GM20431 (cell line): Measurements from ENCODE around the gene MIS18BP1.
"Not testable (repeated sequence)": the region's sequence is repeated elsewhere in the genome, so short reads cannot be mapped to it uniquely, and the experiment has no call there.

Source experiments
- in situ Hi-C: fragments of 300-500 bp; cut with MseI, MboI; formaldehyde crosslinking; loops from one replicate; pipeline ENCODE4 v1.15.0; 2020; ENCODE audit warnings: low sequenced_read_pairs; ENCODE audit not compliant: unreplicated experiment

The MIS18BP1 gene

GRCh38 chr14:45249856-45250575, 3.0 kb downstream of the MIS18BP1 start:
- in situ Hi-C loops, result loop anchor here (25.0 kb wide), 1 partner anchor 338 kb away; no protein-coding TSS in a partner anchor

DNA sequence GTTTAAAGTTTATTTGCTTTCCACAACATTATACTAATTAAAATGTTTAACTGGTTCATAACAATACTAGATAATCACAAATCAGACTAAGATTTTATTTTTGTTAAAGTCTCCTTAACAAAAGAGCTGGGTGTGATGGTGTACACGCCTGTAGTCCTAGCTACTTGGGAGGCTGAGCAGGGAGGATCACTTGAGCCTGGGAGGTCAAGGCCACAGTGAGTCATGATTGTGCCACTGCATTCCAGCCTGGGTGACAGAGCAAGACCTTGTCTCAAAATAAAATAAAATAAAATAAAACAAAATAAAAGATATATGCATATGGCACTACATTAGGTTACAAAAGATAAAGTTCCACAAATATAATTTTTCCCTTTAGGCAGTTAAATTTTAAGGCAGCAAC, 5.6 kb downstream of the MIS18BP1 start:
- in situ Hi-C loops, result no loop called here

GRCh38 chr14:45246691-45247090, 6.3 kb downstream of the MIS18BP1 start:
- in situ Hi-C loops, result no loop called here

GRCh38 chr14:45246151-45246550, 6.9 kb downstream of the MIS18BP1 start:
- in situ Hi-C loops, result no loop called here

DNA sequence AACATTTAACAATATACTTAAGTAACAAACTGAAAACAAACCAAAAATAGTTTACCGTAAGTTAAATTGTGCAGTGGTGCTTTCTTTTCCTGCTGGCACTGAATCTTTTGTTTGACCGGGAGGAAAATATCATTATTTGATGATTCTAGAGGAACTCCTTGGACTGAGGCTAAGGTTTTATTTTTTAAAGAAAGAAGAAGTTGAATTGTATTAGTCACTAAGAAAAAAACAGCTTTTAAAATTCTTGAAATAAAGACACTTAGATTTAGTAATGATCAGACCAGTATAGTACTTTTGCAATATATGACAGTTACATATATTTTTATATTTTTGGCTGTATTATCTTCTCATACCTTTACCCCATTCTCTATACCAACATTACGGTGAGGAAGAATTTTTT, 10.3 kb downstream of the MIS18BP1 start:
- in situ Hi-C loops, result no loop called here

GRCh38 chr14:45238988-45239387, 14.0 kb downstream of the MIS18BP1 start:
- in situ Hi-C loops, result no loop called here

- in situ Hi-C loops, result no loop called here
These were observed 25.4 kb downstream of the MIS18BP1 start for GRCh38 chr14:45227566-45227965.

GRCh38 chr14:45222485-45223262, 30.3 kb downstream of the MIS18BP1 start:
- in situ Hi-C loops, result no loop called here

- in situ Hi-C loops, result not testable (repeated sequence)
These were observed 38.7 kb downstream of the MIS18BP1 start for GRCh38 chr14:45214341-45214740.

- in situ Hi-C loops, result not testable (repeated sequence)
These were observed 39.3 kb downstream of the MIS18BP1 start for GRCh38 chr14:45213716-45214115.

DNA sequence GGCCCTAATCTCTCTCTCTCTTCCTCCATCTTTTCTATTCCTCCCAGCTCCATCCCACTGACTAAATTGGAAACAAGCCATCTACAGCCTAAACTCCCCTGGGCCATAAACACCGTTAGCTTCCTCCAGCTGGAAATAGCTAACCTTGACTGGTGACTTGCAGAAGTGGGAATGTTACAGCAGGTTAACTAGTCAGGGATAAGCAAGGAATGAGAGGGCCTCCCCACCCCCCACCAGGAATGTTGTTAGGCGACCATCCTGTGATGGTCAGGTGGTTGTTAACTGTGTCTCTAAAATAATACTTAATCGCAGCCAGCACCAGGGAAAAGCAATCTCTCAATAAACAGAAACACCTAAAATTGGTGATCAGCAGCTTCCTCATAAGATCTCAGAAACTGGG, 40.8 kb downstream of the MIS18BP1 start:
- in situ Hi-C loops, result no loop called here

GRCh38 chr14:45211295-45211694, 41.7 kb downstream of the MIS18BP1 start:
- in situ Hi-C loops, result no loop called here

DNA sequence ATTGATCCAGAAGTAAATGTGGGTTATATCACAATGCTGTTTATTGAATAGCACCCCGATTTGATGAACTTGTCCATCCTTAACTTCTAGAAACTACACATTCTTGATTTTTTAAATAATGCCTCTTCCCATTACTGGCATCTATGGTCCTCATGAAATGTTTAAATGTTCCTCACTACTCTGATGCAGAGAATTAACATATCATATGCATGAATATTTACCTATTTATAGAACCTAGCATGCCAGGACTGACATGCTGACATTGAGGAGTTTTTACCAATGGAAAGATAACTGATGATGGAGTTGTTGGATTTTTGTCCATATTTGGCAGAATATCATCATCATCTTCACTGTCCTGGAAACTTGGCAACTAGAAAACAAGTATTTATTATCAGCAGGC, 42.8 kb downstream of the MIS18BP1 start:
- in situ Hi-C loops, result no loop called here

GRCh38 chr14:45204241-45204640, 48.8 kb downstream of the MIS18BP1 start:
- in situ Hi-C loops, result no loop called here

DNA sequence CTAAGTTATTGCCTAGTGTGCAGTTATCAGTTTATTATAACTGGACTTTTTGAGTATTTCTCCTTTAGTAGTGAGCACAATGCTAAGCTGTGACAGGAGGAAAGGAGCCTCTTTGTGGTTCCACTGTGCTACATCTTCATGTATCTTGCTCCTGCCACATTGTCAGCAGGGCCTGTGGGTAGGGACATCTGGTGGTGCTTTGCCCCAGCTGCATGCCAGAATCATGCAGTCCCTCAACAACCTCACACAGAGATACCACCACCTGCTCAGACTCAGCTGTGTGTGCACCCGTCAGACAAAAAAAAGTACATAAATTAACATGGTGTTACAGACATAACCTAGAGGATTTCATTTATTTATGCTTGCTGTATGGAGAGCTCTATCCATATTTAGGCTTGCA, 51.1 kb downstream of the MIS18BP1 start:
- in situ Hi-C loops, result no loop called here

DNA sequence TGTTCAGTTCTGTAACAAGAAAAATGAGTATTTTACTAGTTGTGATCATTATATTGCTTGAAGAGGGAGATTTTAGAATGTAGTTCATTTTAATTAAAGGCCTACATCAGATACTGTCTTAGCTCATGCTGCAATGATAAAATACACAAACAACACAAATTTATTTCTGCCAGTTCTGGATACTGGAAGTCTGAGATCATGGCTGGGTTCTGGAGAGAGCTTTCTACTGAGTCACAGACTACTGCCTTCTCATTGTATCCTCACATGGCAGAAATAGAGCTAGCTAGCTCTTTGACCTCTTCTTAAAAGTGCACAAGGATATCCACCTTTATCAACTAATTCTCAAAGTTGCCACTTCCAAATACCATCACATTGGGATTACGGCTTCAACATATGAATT, 53.8 kb downstream of the MIS18BP1 start:
- in situ Hi-C loops, result no loop called here

- in situ Hi-C loops, result no loop called here
These were observed 54.5 kb downstream of the MIS18BP1 start for GRCh38 chr14:45198551-45198950.

GRCh38 chr14:45194964-45195363, 58.0 kb downstream of the MIS18BP1 start:
- in situ Hi-C loops, result no loop called here

- in situ Hi-C loops, result no loop called here
These were observed 67.7 kb downstream of the MIS18BP1 start for GRCh38 chr14:45185100-45185814.

- in situ Hi-C loops, result no loop called here
These were observed 71.2 kb downstream of the MIS18BP1 start for GRCh38 chr14:45181806-45182205.

DNA sequence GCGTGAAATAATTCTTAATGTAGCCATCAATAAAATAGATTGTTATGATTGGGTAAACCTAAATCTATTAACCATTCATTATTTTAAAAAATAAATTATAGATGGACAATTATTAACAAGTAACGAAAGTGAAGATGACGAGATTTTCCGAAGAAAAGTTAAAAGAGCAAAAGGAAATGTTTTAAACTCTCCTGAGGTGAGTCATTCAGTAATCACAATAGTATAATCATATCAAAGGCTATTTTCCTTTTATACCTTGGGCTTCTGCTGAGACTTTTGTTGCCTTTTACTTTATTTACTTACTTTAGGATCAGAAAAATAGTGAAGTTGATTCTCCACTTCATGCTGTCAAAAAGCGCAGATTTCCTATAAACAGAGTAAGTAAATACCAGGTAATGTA, 71.7 kb downstream of the MIS18BP1 start:
- in situ Hi-C loops, result no loop called here
